HAP-1 (cell line): ENCODE measurements around the gene CCDC50.

Experiments
- DNase-seq, 2 experiments: peaks; one replicate each; pipeline ENCODE4 v3.0.0-alpha.2; 2016 to 2020; ENCODE audit warnings: low spot score in 2 of 2
- H3K27me3 ChIP-seq: fragments of 250-450 bp; sonication (Bioruptor Pico); 2 replicates; pipeline ENCODE4 v1.5.1; 2020; ENCODE audit warnings: low read depth, mild to moderate bottlenecking, moderate library complexity
- H3K36me3 ChIP-seq: fragments of 250-450 bp; sonication (Bioruptor Pico); replicated peaks from 2 replicates; pipeline ENCODE4 v1.5.1; 2020; ENCODE audit warnings: mild to moderate bottlenecking
- H3K4me1 ChIP-seq: fragments of 250-450 bp; sonication (Bioruptor Pico); 2 replicates; pipeline ENCODE4 v1.5.1; 2020; ENCODE audit warnings: mild to moderate bottlenecking
- H3K4me3 ChIP-seq: fragments of 250-450 bp; sonication (Bioruptor Pico); 2 replicates; pipeline ENCODE4 v1.5.1; 2020; ENCODE audit warnings: mild to moderate bottlenecking, moderate library complexity
- H3K9me3 ChIP-seq: fragments of 250-450 bp; sonication (Bioruptor Pico); 2 replicates; pipeline ENCODE4 v1.5.1; 2020; ENCODE audit warnings: mild to moderate bottlenecking, moderate library complexity
- in situ Hi-C: fragments of 300-500 bp; cut with MboI; formaldehyde crosslinking; loops from 3 replicates; pipeline ENCODE4 v1.14.3; 2020; ENCODE audit warnings: low sequenced_read_pairs, inconsistent platforms, mixed read lengths

Gene CCDC50

GRCh38 chr3:191345334-191345733, 16.1 kb downstream of the CCDC50 start:
- no peak for DNase-seq
- H3K27me3 ChIP-seq = no peaks in the 10 kb centered on the region
- in situ Hi-C loops = no loop called here

GRCh38 chr3:191347228-191347627, 18.0 kb downstream of the CCDC50 start:
- Histone ChIP-seq H3K4me1 (peaks cover 6% of the 10 kb centered on the region), H3K36me3 (no peaks in the 10 kb centered on the region), H3K9me3 (no peaks in the 10 kb centered on the region), H3K4me3 (no peak overlapping the region), H3K27me3 (no peaks in the 10 kb centered on the region)
- in situ Hi-C loops = no loop called here
- no peak for DNase-seq

More at GRCh38 chr3:191345334-191345733, 16.1 kb downstream of the CCDC50 start:
- no peaks in the 10 kb centered on the region for H3K9me3 ChIP-seq
- peaks cover 18% of the 10 kb centered on the region for H3K4me1 ChIP-seq
- H3K36me3 ChIP-seq = no peaks in the 10 kb centered on the region
- no peak overlapping the region for H3K4me3 ChIP-seq

DNA sequence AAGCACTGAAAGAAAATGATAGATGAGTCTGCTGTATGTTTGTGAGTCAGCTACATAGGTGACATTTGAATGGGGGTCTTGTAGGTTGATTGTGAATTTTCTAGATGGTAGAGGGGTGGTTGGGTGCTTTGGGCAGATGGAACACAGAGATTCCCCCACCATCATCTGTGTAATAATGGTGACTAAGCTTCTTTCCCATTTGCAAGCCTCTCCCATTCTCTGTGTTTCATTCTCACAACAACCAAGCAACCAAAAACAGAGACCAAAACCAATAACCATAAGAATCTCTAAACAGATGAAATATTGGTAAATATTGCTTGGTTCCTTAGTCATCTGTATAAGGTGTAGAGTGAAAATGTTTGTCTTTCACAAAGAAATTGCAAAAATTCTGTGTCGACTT, 18.9 kb downstream of the CCDC50 start:
- Histone ChIP-seq H3K4me1 (no peaks in the 10 kb centered on the region), H3K9me3 (no peaks in the 10 kb centered on the region), H3K4me3 (no peak overlapping the region), H3K36me3 (no peaks in the 10 kb centered on the region), H3K27me3 (no peaks in the 10 kb centered on the region)
- in situ Hi-C loops = no loop called here
- DNase-seq = no peak

DNA sequence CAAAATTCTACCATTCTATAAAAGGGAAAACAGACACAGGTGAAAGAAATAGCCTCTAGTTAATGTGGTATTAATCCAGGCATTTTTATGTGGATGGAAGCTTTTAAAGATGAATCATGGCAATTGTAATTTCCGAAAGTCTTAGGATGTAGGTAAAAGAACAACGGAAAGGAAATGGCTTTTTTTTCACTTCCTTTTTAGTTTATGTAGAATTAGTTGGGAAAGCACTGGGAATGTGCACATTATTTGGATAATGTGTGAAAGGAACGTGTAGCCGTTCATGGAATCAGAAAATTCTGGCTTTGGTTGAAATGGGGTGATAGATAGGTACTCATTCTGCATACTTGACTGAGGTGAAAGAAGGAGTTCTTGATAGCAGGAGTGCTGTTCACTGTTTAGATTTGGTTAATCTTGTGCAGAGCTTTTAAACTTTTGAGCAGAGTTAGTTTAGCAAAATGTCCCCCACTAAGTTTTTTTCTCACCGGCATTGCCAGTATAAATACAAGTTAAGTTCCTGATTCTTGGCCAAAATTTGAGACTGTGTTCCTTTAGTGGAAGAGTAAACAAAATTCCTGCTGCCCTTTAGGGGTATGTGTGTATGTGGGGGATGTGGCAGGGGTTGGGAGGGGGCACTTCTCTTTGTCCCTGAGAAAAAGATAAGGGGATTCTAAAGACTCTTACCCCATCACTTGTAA, 21.3 kb downstream of the CCDC50 start:
- no peak for DNase-seq
- H3K4me1 ChIP-seq = peaks cover under 1% of the 10 kb centered on the region
- no peaks in the 10 kb centered on the region for H3K9me3 ChIP-seq
- H3K4me3 ChIP-seq = no peak overlapping the region
- H3K36me3 ChIP-seq = no peaks in the 10 kb centered on the region
- in situ Hi-C loops = no loop called here
- H3K27me3 ChIP-seq = no peaks in the 10 kb centered on the region

DNA sequence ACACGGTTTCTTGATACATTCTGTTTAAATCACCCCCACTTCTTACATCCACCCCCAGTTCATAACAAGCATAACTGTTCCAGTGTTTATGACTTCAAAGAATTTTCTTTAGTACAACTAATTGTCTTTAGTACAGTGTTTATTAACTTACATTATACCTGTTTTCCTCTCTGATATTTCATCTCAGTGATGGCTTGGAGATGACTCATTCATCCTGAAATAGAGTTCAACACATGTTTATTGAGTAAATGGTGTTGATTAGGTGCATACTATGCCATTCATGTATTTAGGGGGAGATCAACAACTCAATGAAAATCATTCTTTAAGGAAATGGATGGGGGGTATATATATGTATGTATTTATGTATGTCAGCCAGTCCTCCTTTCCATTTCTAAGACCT, 22.8 kb downstream of the CCDC50 start:
- Histone ChIP-seq H3K27me3 (no peaks in the 10 kb centered on the region), H3K36me3 (no peaks in the 10 kb centered on the region), H3K4me1 (peaks cover 15% of the 10 kb centered on the region), H3K9me3 (no peaks in the 10 kb centered on the region), H3K4me3 (no peak overlapping the region)
- DNase-seq = no peak
- in situ Hi-C loops = no loop called here

- H3K4me1 ChIP-seq = peaks cover 27% of the 10 kb centered on the region
These were observed 24.0 kb downstream of the CCDC50 start for GRCh38 chr3:191353022-191353777.

DNA sequence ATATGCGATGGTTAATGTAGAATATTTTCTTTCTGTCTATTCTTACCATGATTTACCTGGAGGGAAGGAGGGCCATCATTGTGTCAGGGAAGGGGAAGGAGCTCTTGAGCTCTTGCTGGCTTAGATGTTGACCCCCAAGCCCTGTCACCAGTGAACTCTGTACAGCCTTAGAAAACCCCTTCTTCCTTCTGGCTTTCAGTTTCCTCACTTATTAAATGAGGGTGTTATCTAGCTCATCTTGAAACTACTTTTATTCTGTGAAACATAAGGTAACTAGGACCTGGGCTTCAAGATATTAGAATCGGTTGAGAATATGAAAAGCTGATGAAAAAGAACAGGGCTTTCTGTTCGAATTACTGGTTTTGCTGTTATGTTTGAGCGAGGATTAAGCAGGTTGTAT, 26.2 kb downstream of the CCDC50 start:
- no peaks in the 10 kb centered on the region for H3K27me3 ChIP-seq
- H3K4me3 ChIP-seq = no peak overlapping the region
- no peaks in the 10 kb centered on the region for H3K9me3 ChIP-seq
- H3K4me1 ChIP-seq = peaks cover 49% of the 10 kb centered on the region
- in situ Hi-C loops = no loop called here
- H3K36me3 ChIP-seq = peaks cover 19% of the 10 kb centered on the region
- peak in 1 of 2 experiments; percentile 2 for DNase-seq

More at GRCh38 chr3:191353022-191353777, 24.0 kb downstream of the CCDC50 start:
- DNase-seq = no peak
- in situ Hi-C loops = no loop called here
- no peaks in the 10 kb centered on the region for H3K27me3 ChIP-seq
- no peak overlapping the region for H3K4me3 ChIP-seq
- peaks cover under 1% of the 10 kb centered on the region for H3K36me3 ChIP-seq
- H3K9me3 ChIP-seq = no peaks in the 10 kb centered on the region

DNA sequence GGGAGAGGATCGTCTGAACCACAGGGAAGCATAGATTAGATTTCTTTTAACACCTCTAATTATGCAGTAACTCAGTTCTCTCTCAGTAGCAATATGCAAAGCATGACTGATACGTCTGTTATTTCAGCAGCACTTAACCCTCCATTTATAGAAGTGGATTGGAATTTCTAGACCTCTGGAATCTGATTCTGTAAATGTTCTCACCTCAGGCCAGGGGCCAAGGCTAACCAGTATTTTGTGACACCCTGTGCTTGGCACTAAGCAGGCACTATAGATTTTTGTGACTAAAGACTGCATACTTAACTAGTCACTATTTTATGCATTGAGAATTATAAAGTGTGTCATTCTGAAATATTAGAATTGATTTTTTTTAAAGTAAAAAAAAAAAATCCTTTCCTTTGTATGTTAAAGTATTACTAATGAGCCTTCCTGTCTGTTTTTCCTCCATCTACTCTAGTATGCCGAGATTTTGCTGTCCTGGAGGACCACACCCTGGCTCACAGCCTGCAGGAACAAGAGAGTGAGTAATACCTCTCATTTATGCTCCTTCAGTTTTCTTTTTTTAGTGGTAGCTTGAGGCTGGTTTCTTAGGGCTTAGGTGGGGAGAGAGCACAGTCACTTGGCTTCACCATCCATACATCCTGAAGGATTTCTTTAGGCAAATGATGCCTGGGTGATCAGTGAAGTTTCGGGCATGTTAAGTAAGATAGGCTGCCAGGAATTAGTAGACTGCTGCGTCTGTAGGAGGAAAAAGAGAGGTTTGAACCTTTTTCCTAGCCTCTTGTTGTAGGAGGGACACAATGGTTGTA, 27.6 kb downstream of the CCDC50 start:
- H3K27me3 ChIP-seq = no peaks in the 10 kb centered on the region
- peaks cover 64% of the 10 kb centered on the region for H3K4me1 ChIP-seq
- no peak overlapping the region for H3K4me3 ChIP-seq
- in situ Hi-C loops = no loop called here
- DNase-seq = peak in 1 of 2 experiments; percentile 63
- H3K9me3 ChIP-seq = no peaks in the 10 kb centered on the region
- peaks cover 32% of the 10 kb centered on the region for H3K36me3 ChIP-seq

GRCh38 chr3:191357909-191358308, 28.7 kb downstream of the CCDC50 start:
- Histone ChIP-seq H3K36me3 (peaks cover 41% of the 10 kb centered on the region), H3K27me3 (no peaks in the 10 kb centered on the region), H3K9me3 (no peaks in the 10 kb centered on the region), H3K4me3 (no peak overlapping the region), H3K4me1 (peaks cover 71% of the 10 kb centered on the region)
- in situ Hi-C loops = no loop called here
- peak in 1 of 2 experiments; percentile 2 for DNase-seq

DNA sequence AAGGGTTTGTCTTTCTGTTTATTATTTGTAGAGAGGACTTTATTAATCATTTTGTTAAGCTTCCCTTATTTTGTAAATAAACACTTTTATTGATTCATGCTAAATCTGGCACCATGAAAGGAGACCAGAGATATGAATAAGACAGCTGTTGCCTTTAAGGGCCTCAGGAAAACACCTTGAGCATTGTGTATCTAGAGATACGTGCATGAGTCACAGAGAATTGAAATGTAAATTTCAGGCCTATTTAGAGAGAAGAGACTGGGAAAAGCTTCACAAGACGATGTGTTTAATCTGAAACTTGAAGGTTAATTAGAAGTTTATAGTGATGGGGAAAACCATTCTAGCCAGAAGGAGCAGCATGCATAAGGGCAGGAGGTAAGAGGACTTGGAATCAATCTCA, 29.7 kb downstream of the CCDC50 start:
- in situ Hi-C loops = no loop called here
- Histone ChIP-seq H3K27me3 (no peaks in the 10 kb centered on the region), H3K36me3 (peaks cover 48% of the 10 kb centered on the region), H3K4me3 (no peak overlapping the region), H3K4me1 (peaks cover 71% of the 10 kb centered on the region), H3K9me3 (no peaks in the 10 kb centered on the region)
- peak in 1 of 2 experiments; percentile 88 for DNase-seq

- DNase-seq = peak in 1 of 2 experiments; percentile 1
- peaks cover 48% of the 10 kb centered on the region for H3K36me3 ChIP-seq
- no peaks in the 10 kb centered on the region for H3K9me3 ChIP-seq
- peaks cover 69% of the 10 kb centered on the region for H3K4me1 ChIP-seq
- H3K27me3 ChIP-seq = no peaks in the 10 kb centered on the region
- no peak overlapping the region for H3K4me3 ChIP-seq
- in situ Hi-C loops = no loop called here
These were observed 31.4 kb downstream of the CCDC50 start for GRCh38 chr3:191360620-191361019.

DNA sequence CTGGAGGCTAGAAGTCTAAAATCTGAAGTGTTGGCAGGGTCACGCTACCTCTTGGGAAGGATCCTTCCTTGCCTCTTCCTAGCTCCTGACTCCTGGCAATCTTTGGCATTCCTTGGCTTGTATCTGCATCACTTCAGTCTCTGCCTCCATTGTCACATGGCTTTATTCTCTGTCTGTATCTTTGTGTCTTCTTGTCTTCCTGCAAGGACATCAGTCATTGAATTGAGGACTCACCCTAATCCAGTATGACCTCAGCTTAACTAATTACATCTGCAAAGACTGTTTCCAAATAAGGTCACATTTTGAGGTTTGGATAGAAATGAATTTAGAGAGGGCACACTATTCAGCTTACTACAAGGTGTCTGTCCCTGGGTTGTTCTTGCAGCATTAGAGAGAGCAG, 32.3 kb downstream of the CCDC50 start:
- DNase-seq = peak; percentile 23 to 36
- in situ Hi-C loops = no loop called here
- H3K36me3 ChIP-seq = peaks cover 53% of the 10 kb centered on the region
- H3K4me3 ChIP-seq = no peak overlapping the region
- no peaks in the 10 kb centered on the region for H3K9me3 ChIP-seq
- H3K4me1 ChIP-seq = peaks cover 65% of the 10 kb centered on the region
- H3K27me3 ChIP-seq = no peaks in the 10 kb centered on the region

GRCh38 chr3:191362037-191362436, 32.8 kb downstream of the CCDC50 start:
- peaks cover 54% of the 10 kb centered on the region for H3K36me3 ChIP-seq

More at GRCh38 chr3:191362037-191362436, 32.8 kb downstream of the CCDC50 start:
- peak in 1 of 2 experiments; percentile 1 for DNase-seq
- H3K27me3 ChIP-seq = no peaks in the 10 kb centered on the region
- peaks cover 65% of the 10 kb centered on the region for H3K4me1 ChIP-seq
- no peaks in the 10 kb centered on the region for H3K9me3 ChIP-seq
- in situ Hi-C loops = no loop called here
- no peak overlapping the region for H3K4me3 ChIP-seq
